WTC11 (cell line): Measurements from ENCODE around the gene ZNF175. TPM values are rescaled to one million over a fixed set of nuclear protein-coding genes. Genes with fewer than 3 reads are reported as not detected.

Source experiments
- ATF6 ChIP-seq: sonication (generic); formaldehyde crosslinking; IDR thresholded peaks from 2 replicates; pipeline ENCODE4 v1.8.1; 2023; ENCODE audit warnings: mild to moderate bottlenecking, missing genetic modification reagents
- CREM ChIP-seq: sonication (generic); formaldehyde crosslinking; IDR thresholded peaks from 2 replicates; pipeline ENCODE4 v1.8.1; 2022; ENCODE audit warnings: mild to moderate bottlenecking, missing genetic modification reagents, moderate library complexity
- CTCF ChIP-seq: fragments of 200-600 bp; IDR thresholded peaks from 2 replicates; pipeline ENCODE4 v1.8.0; 2022; ENCODE audit warnings: antibody characterized with exemption
- E2F5 ChIP-seq: sonication (generic); formaldehyde crosslinking; IDR thresholded peaks from 2 replicates; pipeline ENCODE4 v1.8.1; 2022; ENCODE audit warnings: mild to moderate bottlenecking, moderate library complexity, missing genetic modification reagents
- ELF4 ChIP-seq: sonication (generic); formaldehyde crosslinking; IDR thresholded peaks from 2 replicates; pipeline ENCODE4 v1.8.1; 2022; ENCODE audit warnings: low read depth, mild to moderate bottlenecking, moderate library complexity, missing genetic modification reagents
- ERG ChIP-seq: fragments of 250-450 bp; sonication (Bioruptor Pico); IDR thresholded peaks from 2 replicates; pipeline ENCODE4 v1.8.0; 2021; ENCODE audit warnings: mild to moderate bottlenecking
- ESRRA ChIP-seq: sonication (generic); formaldehyde crosslinking; IDR thresholded peaks from 2 replicates; pipeline ENCODE4 v1.8.1; 2022; ENCODE audit warnings: mild to moderate bottlenecking, missing genetic modification reagents, borderline replicate concordance
- FOXJ3 ChIP-seq: sonication (generic); formaldehyde crosslinking; IDR thresholded peaks from 2 replicates; pipeline ENCODE4 v1.9.0; 2021; ENCODE audit warnings: missing genetic modification reagents, mild to moderate bottlenecking, borderline replicate concordance
- FOXP4 ChIP-seq: sonication (generic); formaldehyde crosslinking; IDR thresholded peaks from 2 replicates; pipeline ENCODE4 v1.8.0; 2022; ENCODE audit warnings: mild to moderate bottlenecking, missing genetic modification reagents
- MLX ChIP-seq: sonication (generic); formaldehyde crosslinking; IDR thresholded peaks from 2 replicates; pipeline ENCODE4 v1.8.1; 2023; ENCODE audit warnings: mild to moderate bottlenecking, missing genetic modification reagents, moderate library complexity
- MXD4 ChIP-seq: fragments of 250-450 bp; sonication (Bioruptor Pico); IDR thresholded peaks from 2 replicates; pipeline ENCODE4 v1.8.0; 2021; ENCODE audit warnings: mild to moderate bottlenecking, moderate library complexity, borderline replicate concordance
- NFE2L1 ChIP-seq: sonication (generic); formaldehyde crosslinking; IDR thresholded peaks from 2 replicates; pipeline ENCODE4 v1.8.1; 2023; ENCODE audit warnings: missing genetic modification reagents
- NFYB ChIP-seq: sonication (generic); formaldehyde crosslinking; conservative IDR thresholded peaks from 2 replicates; pipeline ENCODE4 v1.8.0; 2022; ENCODE audit warnings: low read depth, missing genetic modification reagents
- PRDM15 ChIP-seq: sonication (generic); formaldehyde crosslinking; IDR thresholded peaks from 2 replicates; pipeline ENCODE4 v1.8.0; 2022; ENCODE audit warnings: missing genetic modification reagents
- PRRX2 ChIP-seq: fragments of 250-450 bp; sonication (Bioruptor Pico); IDR thresholded peaks from 2 replicates; pipeline ENCODE4 v1.8.0; 2021; ENCODE audit warnings: mild to moderate bottlenecking
- RORB ChIP-seq: fragments of 250-450 bp; sonication (Bioruptor Pico); IDR thresholded peaks from 2 replicates; pipeline ENCODE4 v1.9.0; 2021; ENCODE audit warnings: mild to moderate bottlenecking
- SMAD3 ChIP-seq: sonication (generic); formaldehyde crosslinking; IDR thresholded peaks from 2 replicates; pipeline ENCODE4 v1.8.0; 2022; ENCODE audit warnings: missing genetic modification reagents, mild to moderate bottlenecking, borderline replicate concordance
- SMAD4 ChIP-seq: sonication (generic); formaldehyde crosslinking; IDR thresholded peaks from 2 replicates; pipeline ENCODE4 v1.8.0; 2022; ENCODE audit warnings: mild to moderate bottlenecking, missing genetic modification reagents
- SOX15 ChIP-seq: fragments of 250-450 bp; sonication (Bioruptor Pico); IDR thresholded peaks from 2 replicates; pipeline ENCODE4 v1.9.0; 2021; ENCODE audit warnings: mild to moderate bottlenecking
- STAT6 ChIP-seq: sonication (generic); formaldehyde crosslinking; conservative IDR thresholded peaks from 2 replicates; pipeline ENCODE4 v1.8.1; 2023; ENCODE audit warnings: mild to moderate bottlenecking, low read depth, missing genetic modification reagents, moderate library complexity
- ZBTB21 ChIP-seq: sonication (generic); formaldehyde crosslinking; IDR thresholded peaks from 2 replicates; pipeline ENCODE4 v1.8.1; 2023; ENCODE audit warnings: mild to moderate bottlenecking, missing genetic modification reagents, borderline replicate concordance
- ZNF232 ChIP-seq: sonication (generic); formaldehyde crosslinking; IDR thresholded peaks from 2 replicates; pipeline ENCODE4 v1.8.0; 2022; ENCODE audit warnings: mild to moderate bottlenecking, missing genetic modification reagents
- ZNF263 ChIP-seq: sonication (generic); formaldehyde crosslinking; IDR thresholded peaks from 2 replicates; pipeline ENCODE4 v1.8.1; 2022; ENCODE audit warnings: low read depth, mild to moderate bottlenecking, moderate library complexity, missing genetic modification reagents
- total RNA-seq: library from RNA; stranded (reverse); gene quantifications from 3 replicates; pipeline ENCODE4 v1.2.3, GENCODE V29; 2021

Gene ZNF175
- total RNA-seq, 1 experiment from 2014 or later, result 10.9 TPM

GRCh38 chr19:51607920-51608562 lies 37.0 kb downstream of the ZNF175 start (continued):
- TF ChIP-seq PRDM15 (CRISPR knock-in tag), result peak; percentile 30; the same call in 1 of the 2 replicates
- TF ChIP-seq MXD4, result no peak
- no peak for TF ChIP-seq NFYB (CRISPR knock-in tag)
- peak; percentile 46; the same call in 1 of the 2 replicates for TF ChIP-seq E2F5 (CRISPR knock-in tag)
- TF ChIP-seq MLX, result peak; percentile 86; the same call in 1 of the 2 replicates
- TF ChIP-seq SMAD4 (CRISPR knock-in tag), result peak; percentile 93
- peak; percentile 98 for TF ChIP-seq ZNF232 (CRISPR knock-in tag)
- peak; percentile 96 for TF ChIP-seq FOXP4 (CRISPR knock-in tag)
- TF ChIP-seq RORB, result no peak
- TF ChIP-seq SMAD3, result peak; percentile 96
- TF ChIP-seq SOX15 (CRISPR knock-in tag), result no peak
- TF ChIP-seq ERG, result no peak
- TF ChIP-seq ZNF263 (CRISPR knock-in tag), result no peak
- peak; percentile 86 for TF ChIP-seq CREM (CRISPR knock-in tag)
- no peak for TF ChIP-seq STAT6 (CRISPR knock-in tag)
- TF ChIP-seq NFE2L1, result peak; percentile 92; the same call in 1 of the 2 replicates
- TF ChIP-seq ESRRA (CRISPR knock-in tag), result peak; percentile 79; the same call in 1 of the 2 replicates
- TF ChIP-seq PRRX2 (CRISPR knock-in tag), result no peak
- TF ChIP-seq FOXJ3 (CRISPR knock-in tag), result no peak
- TF ChIP-seq CTCF, result peak; percentile 80
- TF ChIP-seq ZBTB21 (CRISPR knock-in tag), result peak; percentile 40; the same call in 1 of the 2 replicates
- no peak for TF ChIP-seq ELF4 (CRISPR knock-in tag)
- no peak for TF ChIP-seq ATF6 (CRISPR knock-in tag)
